Breast epithelium (tissue), 4 donors: Measurements from ENCODE around the gene MED23. TPM values are rescaled to one million over a fixed set of nuclear protein-coding genes. Genes with fewer than 3 reads are reported as not detected.

ENCODE experiments used
- DNase-seq, 2 donors: peaks; one replicate each; pipeline ENCODE4 v3.0.0-alpha.2; 2019; ENCODE audit warnings: low spot score in 2 of 2
- H3K27ac ChIP-seq, 2 donors: fragments of 200-600 bp; sonication (generic) in 1 of 2; one replicate each; pipeline ENCODE4 v1.5.1; 2016 to 2019; ENCODE audit warnings: mild to moderate bottlenecking in 1 of 2
- H3K27me3 ChIP-seq, 2 donors: fragments of 200-600 bp; sonication (generic) in 1 of 2; one replicate each; pipeline versions ENCODE4 v1.5.1 to v1.6.0; 2017 to 2019; ENCODE audit warnings: control low read depth in 1 of 2, mild to moderate bottlenecking in 1 of 2
- H3K36me3 ChIP-seq: fragments of 200-600 bp; one replicate; pipeline ENCODE4 v1.5.1; 2019
- H3K4me1 ChIP-seq, 2 donors: fragments of 200-600 bp; sonication (generic); one replicate each; pipeline ENCODE4 v1.5.1; 2016 to 2019; ENCODE audit warnings: control low read depth in 1 of 2
- H3K4me3 ChIP-seq, 3 donors: fragments of 200-600 bp; sonication (generic); 1 replicate in 2 of 3; 2 replicates in 1 of 3; pipeline ENCODE4 v1.5.1; 2016 to 2019; ENCODE audit warnings: mild to moderate bottlenecking in 3 of 3, moderate library complexity in 2 of 3
- H3K9me3 ChIP-seq, 2 donors: fragments of 200-600 bp; sonication (generic) in 1 of 2; one replicate each; pipeline ENCODE4 v1.5.1; 2016 to 2019; ENCODE audit warnings: control low read depth in 1 of 2
- POLR2A ChIP-seq: fragments of 450-650 bp; IDR thresholded peaks from one replicate; pipeline ENCODE4 v1.6.1; 2016; ENCODE audit warnings: antibody characterized with exemption, mild to moderate bottlenecking, moderate library complexity
- POLR2AphosphoS5 ChIP-seq, 3 donors: sonication (generic); formaldehyde crosslinking; IDR thresholded peaks; one replicate each; pipeline ENCODE4 v1.6.1; 2017; ENCODE audit warnings: antibody characterized with exemption in 3 of 3
- intact Hi-C: fragments of 100-400 bp; cut with DNase I; formaldehyde crosslinking; loops from one replicate; pipeline ENCODE4 v1.15.1; 2023; ENCODE audit warnings: low total_unique reads
- total RNA-seq, 3 donors: library from RNA; depleted of rRNA; stranded (reverse); fragments of >200 nt; gene quantifications; one replicate each; pipeline ENCODE4 v1.1.0, GENCODE V29; 2016
- TF ChIP-seq, protein P1 (sequence below), 3 donors: fragments of 450-650 bp; IDR thresholded peaks; one replicate each; pipeline ENCODE4 v1.5.1; 2016 to 2017; ENCODE audit warnings: antibody characterized with exemption in 3 of 3, mild to moderate bottlenecking in 3 of 3, moderate library complexity in 3 of 3

The MED23 gene
- total RNA-seq, 3 donors from 2014 or later = 23.7 to 61.8 (median 47.5) TPM

DNA sequence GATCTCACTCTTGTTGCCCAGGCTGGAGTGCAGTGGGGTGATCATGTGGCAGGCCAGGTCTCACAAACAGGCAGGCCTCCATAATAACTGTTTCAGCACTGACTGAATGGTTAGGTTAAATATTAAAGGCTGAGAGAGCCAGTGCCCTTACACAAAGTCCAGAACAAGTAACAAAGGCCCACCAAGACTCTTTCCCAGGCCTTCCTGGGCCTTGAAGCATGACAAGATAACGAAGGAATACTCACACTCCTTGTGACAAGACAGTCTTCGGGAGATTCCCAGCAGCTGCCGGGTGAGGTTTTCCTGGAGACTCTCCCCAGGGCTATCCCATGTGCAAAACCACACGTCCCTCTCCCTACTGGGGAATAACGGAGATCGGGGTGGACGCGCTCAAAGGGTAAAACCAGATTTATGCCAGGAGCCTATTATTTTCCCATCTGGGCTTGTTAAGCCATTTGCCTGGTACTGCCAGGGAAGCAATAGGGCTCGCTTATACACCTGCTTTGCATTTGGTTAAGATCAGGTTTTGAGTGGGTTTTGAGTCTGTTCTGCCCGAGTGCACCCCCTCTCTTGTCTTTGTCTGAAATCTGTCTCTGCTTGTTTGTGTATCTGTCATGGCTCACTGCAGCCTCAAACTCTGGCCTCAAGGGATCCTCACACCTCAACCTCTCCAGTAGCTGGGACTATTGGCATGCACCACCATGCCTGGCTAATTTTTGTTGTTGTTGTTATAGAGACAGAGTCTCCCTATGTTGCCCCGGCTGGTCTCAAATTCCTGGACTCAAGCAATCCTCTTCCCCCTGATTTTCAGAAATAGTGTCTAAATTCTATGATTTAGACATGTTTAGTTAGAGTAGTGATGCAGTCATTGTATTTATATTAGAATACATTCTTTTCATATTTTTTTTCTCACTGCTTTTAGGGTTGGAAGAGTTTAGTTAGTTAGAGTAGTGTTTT lies 7.6 kb upstream of the MED23 start:
- Histone ChIP-seq H3K9me3 (no peaks in the 10 kb centered on the region), H3K27me3 (no peaks in the 10 kb centered on the region), H3K36me3 (no peaks in the 10 kb centered on the region), H3K4me3 (no peak overlapping the region), H3K27ac (no peak overlapping the region), H3K4me1 (no peaks in the 10 kb centered on the region)
- no peak for DNase-seq
- intact Hi-C loops = no loop called here
- no peak for TF ChIP-seq POLR2AphosphoS5 (IDR thresholded peaks at IDR 0.05)
- no peak for TF ChIP-seq POLR2A
- TF ChIP-seq, protein P1, sequence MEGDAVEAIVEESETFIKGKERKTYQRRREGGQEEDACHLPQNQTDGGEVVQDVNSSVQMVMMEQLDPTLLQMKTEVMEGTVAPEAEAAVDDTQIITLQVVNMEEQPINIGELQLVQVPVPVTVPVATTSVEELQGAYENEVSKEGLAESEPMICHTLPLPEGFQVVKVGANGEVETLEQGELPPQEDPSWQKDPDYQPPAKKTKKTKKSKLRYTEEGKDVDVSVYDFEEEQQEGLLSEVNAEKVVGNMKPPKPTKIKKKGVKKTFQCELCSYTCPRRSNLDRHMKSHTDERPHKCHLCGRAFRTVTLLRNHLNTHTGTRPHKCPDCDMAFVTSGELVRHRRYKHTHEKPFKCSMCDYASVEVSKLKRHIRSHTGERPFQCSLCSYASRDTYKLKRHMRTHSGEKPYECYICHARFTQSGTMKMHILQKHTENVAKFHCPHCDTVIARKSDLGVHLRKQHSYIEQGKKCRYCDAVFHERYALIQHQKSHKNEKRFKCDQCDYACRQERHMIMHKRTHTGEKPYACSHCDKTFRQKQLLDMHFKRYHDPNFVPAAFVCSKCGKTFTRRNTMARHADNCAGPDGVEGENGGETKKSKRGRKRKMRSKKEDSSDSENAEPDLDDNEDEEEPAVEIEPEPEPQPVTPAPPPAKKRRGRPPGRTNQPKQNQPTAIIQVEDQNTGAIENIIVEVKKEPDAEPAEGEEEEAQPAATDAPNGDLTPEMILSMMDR (IDR thresholded peaks at IDR 0.05) = no peak

DNA sequence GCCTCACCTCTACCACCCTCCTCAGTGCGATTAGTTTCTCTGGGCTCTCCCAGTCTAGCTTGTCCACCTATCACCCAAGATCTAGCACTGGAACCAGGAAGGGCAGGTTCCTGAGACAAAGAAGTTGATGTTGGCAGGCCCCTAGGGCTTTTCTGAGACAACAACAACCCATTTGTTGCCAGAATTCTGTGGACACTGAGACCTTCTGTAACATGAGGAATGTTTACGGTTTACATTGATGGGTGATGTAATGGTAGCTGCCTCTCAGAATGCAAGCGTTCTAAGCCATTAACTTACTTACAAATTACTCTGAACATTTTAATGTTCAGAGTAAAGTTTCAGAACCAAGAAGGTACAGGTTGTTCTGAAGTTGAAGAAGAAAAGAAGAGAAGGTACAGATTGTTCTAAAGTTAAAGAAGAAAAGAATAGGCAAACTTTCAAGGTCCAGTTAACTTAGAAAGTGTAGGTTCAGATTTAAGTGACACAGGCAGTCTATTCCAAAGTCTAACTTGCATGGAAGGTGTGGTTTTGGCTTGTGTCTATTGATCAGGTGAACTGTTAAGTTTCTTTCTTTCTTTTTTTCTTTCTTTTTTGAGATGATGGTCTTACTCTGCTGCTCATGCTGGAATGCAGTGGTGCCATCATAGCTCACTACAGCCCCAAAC lies 3.7 kb upstream of the MED23 start:
- Histone ChIP-seq H3K36me3 (no peaks in the 10 kb centered on the region), H3K4me3 (no peak overlapping the region), H3K9me3 (no peaks in the 10 kb centered on the region), H3K27me3 (no peaks in the 10 kb centered on the region), H3K4me1 (peaks cover 0 to 14% of the 10 kb centered on the region in 2 donors), H3K27ac (peak overlapping the region; percentile 46 to 71)
- no peak for TF ChIP-seq POLR2A
- no peak for TF ChIP-seq POLR2AphosphoS5 (IDR thresholded peaks at IDR 0.05)
- TF ChIP-seq, protein P1 (IDR thresholded peaks at IDR 0.05) = no peak
- intact Hi-C loops = no loop called here
- no peak for DNase-seq

- Histone ChIP-seq H3K9me3 (no peaks in the 10 kb centered on the region), H3K27ac (peak overlapping the region; percentile 37 to 46), H3K27me3 (no peaks in the 10 kb centered on the region), H3K4me3 (peak overlapping the region in 1 of 3 donors; percentile 5), H3K4me1 (peaks cover 0 to 18% of the 10 kb centered on the region in 2 donors), H3K36me3 (no peaks in the 10 kb centered on the region)
- TF ChIP-seq POLR2A = no peak
- no peak for TF ChIP-seq POLR2AphosphoS5 (IDR thresholded peaks at IDR 0.05)
- TF ChIP-seq, protein P1 (IDR thresholded peaks at IDR 0.05) = no peak
- intact Hi-C loops = no loop called here
- no peak for DNase-seq
Measured at GRCh38 chr6:131629651-131630050, 1.6 kb upstream of the MED23 start.

DNA sequence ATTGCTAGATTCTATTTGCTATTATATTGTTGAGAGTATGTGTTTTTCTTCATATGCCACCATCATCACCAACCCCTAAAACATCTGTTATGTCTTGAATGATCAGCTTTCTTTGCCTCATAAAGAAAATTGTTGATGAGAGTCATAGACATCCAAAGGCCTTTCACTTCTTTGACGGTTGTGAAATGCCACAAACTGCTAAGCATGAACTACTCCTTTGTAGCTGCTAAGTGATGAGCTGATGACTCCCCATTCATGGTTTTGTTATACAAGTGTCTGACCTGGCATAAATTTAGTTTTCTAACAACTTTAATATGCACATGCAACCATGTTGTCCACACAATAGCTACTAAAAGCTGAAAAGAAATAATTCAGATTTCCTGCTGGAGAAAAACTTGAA lies 684 bp upstream of the MED23 start:
- intact Hi-C loops = no loop called here
- no peak for TF ChIP-seq POLR2A
- no peak for TF ChIP-seq POLR2AphosphoS5 (IDR thresholded peaks at IDR 0.05)
- TF ChIP-seq, protein P1 (IDR thresholded peaks at IDR 0.05) = no peak

DNA sequence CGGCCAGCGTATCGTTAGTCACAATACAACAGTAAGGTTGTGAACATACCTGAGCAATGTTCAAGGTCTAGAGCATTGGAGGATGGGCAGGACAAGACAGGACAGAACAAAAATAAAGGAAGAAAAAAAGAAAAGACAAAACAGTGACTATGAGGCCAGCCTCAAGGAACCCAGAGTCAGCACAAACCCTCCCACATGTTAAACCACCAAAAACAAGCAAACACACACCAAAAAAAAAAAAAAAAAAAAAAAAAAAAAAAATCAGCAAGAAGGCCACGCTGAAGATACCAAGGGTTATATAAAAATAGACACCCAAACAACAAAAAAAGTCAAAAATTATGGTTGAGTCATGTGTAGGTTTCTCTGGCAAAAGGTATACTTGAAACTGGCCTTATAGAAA lies 12.8 kb downstream of the MED23 start:
- no peak for DNase-seq
- peaks cover 22% of the 10 kb centered on the region for H3K36me3 ChIP-seq
- intact Hi-C loops = no loop called here
- H3K4me1 ChIP-seq = no peaks in the 10 kb centered on the region
- no peaks in the 10 kb centered on the region for H3K9me3 ChIP-seq
- TF ChIP-seq POLR2AphosphoS5 (IDR thresholded peaks at IDR 0.05) = no peak
- TF ChIP-seq POLR2A = no peak
- TF ChIP-seq, protein P1 (IDR thresholded peaks at IDR 0.05) = no peak
- no peak overlapping the region for H3K4me3 ChIP-seq
- no peaks in the 10 kb centered on the region for H3K27me3 ChIP-seq
- no peak overlapping the region for H3K27ac ChIP-seq

More for the DNA sequence above, 684 bp upstream of the MED23 start:
- no peaks in the 10 kb centered on the region for H3K9me3 ChIP-seq
- H3K4me1 ChIP-seq = peaks cover 0 to 18% of the 10 kb centered on the region in 2 donors
- H3K27me3 ChIP-seq = no peaks in the 10 kb centered on the region
- H3K4me3 ChIP-seq = peak overlapping the region; percentile 74 to 82 (median 75)
- DNase-seq = no peak
- H3K36me3 ChIP-seq = no peaks in the 10 kb centered on the region
- H3K27ac ChIP-seq = no peak overlapping the region
